Kidney (tissue), 14 donors: Measurements from ENCODE around the gene CBFB. TPM values are rescaled to one million over a fixed set of nuclear protein-coding genes. Genes with fewer than 3 reads are reported as not detected.
A peak's percentile ranks its signal among the peaks of the same experiment; 100 is the strongest.

ENCODE experiments used
- DNase-seq, 5 donors: peaks; one replicate each; pipeline ENCODE4 v3.0.0-alpha.2; 2013 to 2020
- FAIRE-seq: peaks from 2 replicates; lab custom pipeline; 2012; peaks lifted over from hg19 to GRCh38; lab: Jason Lieb, UNC
- H3K27ac ChIP-seq, 2 donors: one replicate each; pipeline ENCODE4 v1.7.0; 2013; ENCODE audit warnings: low read depth in 2 of 2, low read length in 2 of 2, inconsistent platforms in 1 of 2
- H3K27me3 ChIP-seq: one replicate; pipeline ENCODE4 v1.7.1; 2013; ENCODE audit warnings: low read length, inconsistent platforms; ENCODE audit not compliant: control insufficient read depth, insufficient read depth
- H3K36me3 ChIP-seq, 3 donors: one replicate each; pipeline versions ENCODE4 v1.7.0 to v1.7.1; 2013; ENCODE audit warnings: low read length in 3 of 3, control low read depth in 1 of 3, inconsistent platforms in 1 of 3; ENCODE audit not compliant: insufficient read depth in 3 of 3, control insufficient read depth in 2 of 3
- H3K4me1 ChIP-seq, 3 donors: one replicate each; pipeline versions ENCODE4 v1.7.0 to v1.7.1; 2013; ENCODE audit warnings: low read length in 3 of 3, inconsistent platforms in 1 of 3, low read depth in 1 of 3; ENCODE audit not compliant: control insufficient read depth in 2 of 3, insufficient read depth in 2 of 3
- H3K4me3 ChIP-seq, 3 donors: one replicate each; pipeline versions ENCODE4 v1.7.0 to v1.8.1; 2013; ENCODE audit warnings: low read length in 3 of 3, control low read depth in 1 of 3, inconsistent platforms in 1 of 3
- H3K9ac ChIP-seq, 3 donors: one replicate each; pipeline versions ENCODE4 v1.7.0 to v1.7.1; 2013; ENCODE audit warnings: low read length in 3 of 3, control low read depth in 1 of 3, inconsistent platforms in 1 of 3
- H3K9me3 ChIP-seq, 3 donors: one replicate each; pipeline versions ENCODE4 v1.7.0 to v1.7.1; 2013; ENCODE audit warnings: low read length in 3 of 3, control low read depth in 1 of 3, inconsistent platforms in 1 of 3; ENCODE audit not compliant: control insufficient read depth in 2 of 3, insufficient read depth in 1 of 3
- CTCF ChIP-seq: IDR thresholded peaks from 3 replicates; pipeline ENCODE4 v1.5.1; 2012; ENCODE audit warnings: mild to moderate bottlenecking, moderate library complexity, borderline replicate concordance; ENCODE audit not compliant: insufficient read depth; ENCODE audit errors: extremely low read depth
- intact Hi-C: fragments of 100-400 bp; cut with DNase I; formaldehyde crosslinking; loops from one replicate; pipeline ENCODE4 v1.11.1; 2022
- polyA plus RNA-seq: library from polyadenylated mRNA; stranded (reverse); fragments of 350-450 nt; fragmentation: Illumina TruSeq; extraction: RNeasy Lipid Tissue Mini Kit (QIAGEN cat#74804); gene quantifications from one replicate; pipeline ENCODE4 v1.2.3, GENCODE V29; 2014; ENCODE audit warnings: low read depth, low replicate concordance; ENCODE audit not compliant: insufficient read depth
- total RNA-seq: library from RNA; stranded (reverse); fragmentation: NEBNext Ultra II Directional; extraction: Animal tissue kit (Norgen Biotek cat#: 25700); gene quantifications from one replicate; pipeline ENCODE4 v1.2.1, GENCODE V29; 2021
- donor health status: control.
- donor health status: control.
- donor health status: control.
- donor health status: control.
- donor health status: control.
- donor health status: DM: yes; HTN: yes; CAD: no.
- donor health status: Normal renal cell carcinoma (clear cell type).

CBFB gene
- total and polyA plus RNA-seq, 2 donors from 2014 or later: 9.7 to 57.3 TPM

- TF ChIP-seq CTCF: no peak
- DNase-seq: no peak
- H3K4me1 ChIP-seq: peaks cover 0 to 6% (median 0%) of the 10 kb centered on the region in 3 donors
- no peaks in the 10 kb centered on the region for H3K27me3 ChIP-seq
- no peak overlapping the region for H3K27ac ChIP-seq
- intact Hi-C loops: no loop called here
- no peaks in the 10 kb centered on the region for H3K9me3 ChIP-seq
- FAIRE-seq: no peak
- no peak overlapping the region for H3K4me3 ChIP-seq
- H3K9ac ChIP-seq: no peak overlapping the region
- peaks cover 5 to 59% (median 40%) of the 10 kb centered on the region in 3 donors for H3K36me3 ChIP-seq
Observed at GRCh38 chr16:67141391-67141790, 112.4 kb downstream of the CBFB start.

GRCh38 chr16:67142342-67142741 is 113.4 kb downstream of the CBFB start:
- Histone ChIP-seq H3K9me3 (no peaks in the 10 kb centered on the region), H3K27me3 (no peaks in the 10 kb centered on the region), H3K4me1 (peaks cover 0 to 6% (median 0%) of the 10 kb centered on the region in 3 donors), H3K27ac (no peak overlapping the region), H3K4me3 (no peak overlapping the region), H3K36me3 (peaks cover 5 to 67% (median 48%) of the 10 kb centered on the region in 3 donors), H3K9ac (no peak overlapping the region)
- FAIRE-seq: no peak
- intact Hi-C loops: no loop called here
- TF ChIP-seq CTCF: no peak
- no peak for DNase-seq

GRCh38 chr16:67144943-67145342 is 116.0 kb downstream of the CBFB start:
- H3K9me3 ChIP-seq: no peaks in the 10 kb centered on the region
- H3K4me1 ChIP-seq: no peaks in the 10 kb centered on the region
- no peak overlapping the region for H3K4me3 ChIP-seq
- no peak for TF ChIP-seq CTCF
- no peaks in the 10 kb centered on the region for H3K27me3 ChIP-seq
- intact Hi-C loops: no loop called here
- no peak overlapping the region for H3K27ac ChIP-seq
- FAIRE-seq (no peak), DNase-seq (no peak)
- no peak overlapping the region for H3K9ac ChIP-seq
- H3K36me3 ChIP-seq: peaks cover 5 to 62% (median 39%) of the 10 kb centered on the region in 3 donors

- Histone ChIP-seq H3K27me3 (no peaks in the 10 kb centered on the region), H3K36me3 (peaks cover 5 to 55% (median 32%) of the 10 kb centered on the region in 3 donors), H3K9ac (no peak overlapping the region), H3K9me3 (no peaks in the 10 kb centered on the region), H3K4me3 (no peak overlapping the region), H3K27ac (no peak overlapping the region), H3K4me1 (peaks cover 0 to 4% (median 0%) of the 10 kb centered on the region in 3 donors)
- no peak for FAIRE-seq
- intact Hi-C loops: no loop called here
- DNase-seq: peak in 1 of 5 donors; percentile 18
- TF ChIP-seq CTCF: no peak
Observed at GRCh38 chr16:67145746-67146145, 116.8 kb downstream of the CBFB start.
